Endothelial cell (in vitro differentiated cells): ENCODE data around the gene IGLON5. TPM values are rescaled to one million over a fixed set of nuclear protein-coding genes. Genes with fewer than 3 reads are reported as not detected.

Source experiments
- DNase-seq: peaks from one replicate; pipeline ENCODE4 v3.0.0; 2021; ENCODE audit warnings: low spot score
- H3K27ac Mint-ChIP-seq: one replicate; pipeline ENCODE4 v1.8.0; 2021; ENCODE audit warnings: mixed read lengths, inconsistent platforms; ENCODE audit not compliant: unreplicated experiment
- H3K27me3 Mint-ChIP-seq: one replicate; pipeline ENCODE4 v1.8.0; 2021; ENCODE audit warnings: mild to moderate bottlenecking, moderate library complexity, mixed read lengths, inconsistent platforms; ENCODE audit not compliant: unreplicated experiment
- H3K36me3 Mint-ChIP-seq: one replicate; pipeline ENCODE4 v1.8.0; 2021; ENCODE audit warnings: mild to moderate bottlenecking, low read depth, mixed read lengths, inconsistent platforms; ENCODE audit not compliant: unreplicated experiment
- H3K4me1 Mint-ChIP-seq: one replicate; pipeline ENCODE4 v1.8.0; 2021; ENCODE audit warnings: mild to moderate bottlenecking, mixed read lengths, inconsistent platforms; ENCODE audit not compliant: unreplicated experiment
- H3K4me3 Mint-ChIP-seq: one replicate; pipeline ENCODE4 v1.8.0; 2021; ENCODE audit warnings: mild to moderate bottlenecking, mixed read lengths, inconsistent platforms; ENCODE audit not compliant: unreplicated experiment
- H3K9me3 Mint-ChIP-seq: one replicate; pipeline ENCODE4 v1.8.0; 2021; ENCODE audit warnings: mixed read lengths, inconsistent platforms; ENCODE audit not compliant: unreplicated experiment
- total RNA-seq: library from RNA; stranded (reverse); fragmentation: NEBNext Ultra II Directional; extraction: Animal tissue kit (Norgen Biotek cat#: 25700); gene quantifications from one replicate; pipeline ENCODE4 v1.2.1, GENCODE V29; 2021; ENCODE audit not compliant: unreplicated experiment
- TF ChIP-seq, protein P1 (sequence below): fragments of 200-600 bp; sonication (generic); IDR thresholded peaks from one replicate; pipeline ENCODE4 v1.5.0; 2021; ENCODE audit warnings: antibody characterized with exemption; ENCODE audit not compliant: unreplicated experiment

The IGLON5 gene
- total RNA-seq, 1 donor from 2014 or later = 114 TPM

DNA sequence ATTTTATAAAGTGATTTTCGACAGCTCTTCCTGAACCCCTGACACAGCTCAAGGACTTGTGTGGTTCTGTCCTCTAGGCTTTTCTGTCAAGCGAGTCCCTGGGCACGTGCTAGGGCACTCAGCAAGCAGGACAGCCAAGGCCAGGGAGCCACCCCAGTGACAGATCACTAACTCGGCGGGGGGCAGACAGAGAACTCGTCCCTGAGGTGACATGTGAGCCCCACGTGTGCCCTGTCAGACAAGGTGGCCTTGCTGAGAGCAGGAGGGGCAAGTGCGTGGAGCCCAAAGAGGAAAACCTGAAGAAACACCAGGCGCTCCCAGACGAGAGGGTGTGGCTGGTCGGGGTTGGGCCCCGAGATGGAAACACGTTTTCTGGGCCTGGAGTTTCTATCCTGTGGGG, 49.8 kb downstream of the IGLON5 start:
- TF ChIP-seq, protein P1, sequence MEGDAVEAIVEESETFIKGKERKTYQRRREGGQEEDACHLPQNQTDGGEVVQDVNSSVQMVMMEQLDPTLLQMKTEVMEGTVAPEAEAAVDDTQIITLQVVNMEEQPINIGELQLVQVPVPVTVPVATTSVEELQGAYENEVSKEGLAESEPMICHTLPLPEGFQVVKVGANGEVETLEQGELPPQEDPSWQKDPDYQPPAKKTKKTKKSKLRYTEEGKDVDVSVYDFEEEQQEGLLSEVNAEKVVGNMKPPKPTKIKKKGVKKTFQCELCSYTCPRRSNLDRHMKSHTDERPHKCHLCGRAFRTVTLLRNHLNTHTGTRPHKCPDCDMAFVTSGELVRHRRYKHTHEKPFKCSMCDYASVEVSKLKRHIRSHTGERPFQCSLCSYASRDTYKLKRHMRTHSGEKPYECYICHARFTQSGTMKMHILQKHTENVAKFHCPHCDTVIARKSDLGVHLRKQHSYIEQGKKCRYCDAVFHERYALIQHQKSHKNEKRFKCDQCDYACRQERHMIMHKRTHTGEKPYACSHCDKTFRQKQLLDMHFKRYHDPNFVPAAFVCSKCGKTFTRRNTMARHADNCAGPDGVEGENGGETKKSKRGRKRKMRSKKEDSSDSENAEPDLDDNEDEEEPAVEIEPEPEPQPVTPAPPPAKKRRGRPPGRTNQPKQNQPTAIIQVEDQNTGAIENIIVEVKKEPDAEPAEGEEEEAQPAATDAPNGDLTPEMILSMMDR = no peak
- H3K36me3 Mint-ChIP-seq = peaks cover 4% of the 10 kb centered on the region
- H3K4me3 Mint-ChIP-seq = no peak overlapping the region
- H3K9me3 Mint-ChIP-seq = no peaks in the 10 kb centered on the region
- H3K27me3 Mint-ChIP-seq = peaks cover 7% of the 10 kb centered on the region
- peaks cover 9% of the 10 kb centered on the region for H3K4me1 Mint-ChIP-seq
- no peak overlapping the region for H3K27ac Mint-ChIP-seq
- no peak for DNase-seq

DNA sequence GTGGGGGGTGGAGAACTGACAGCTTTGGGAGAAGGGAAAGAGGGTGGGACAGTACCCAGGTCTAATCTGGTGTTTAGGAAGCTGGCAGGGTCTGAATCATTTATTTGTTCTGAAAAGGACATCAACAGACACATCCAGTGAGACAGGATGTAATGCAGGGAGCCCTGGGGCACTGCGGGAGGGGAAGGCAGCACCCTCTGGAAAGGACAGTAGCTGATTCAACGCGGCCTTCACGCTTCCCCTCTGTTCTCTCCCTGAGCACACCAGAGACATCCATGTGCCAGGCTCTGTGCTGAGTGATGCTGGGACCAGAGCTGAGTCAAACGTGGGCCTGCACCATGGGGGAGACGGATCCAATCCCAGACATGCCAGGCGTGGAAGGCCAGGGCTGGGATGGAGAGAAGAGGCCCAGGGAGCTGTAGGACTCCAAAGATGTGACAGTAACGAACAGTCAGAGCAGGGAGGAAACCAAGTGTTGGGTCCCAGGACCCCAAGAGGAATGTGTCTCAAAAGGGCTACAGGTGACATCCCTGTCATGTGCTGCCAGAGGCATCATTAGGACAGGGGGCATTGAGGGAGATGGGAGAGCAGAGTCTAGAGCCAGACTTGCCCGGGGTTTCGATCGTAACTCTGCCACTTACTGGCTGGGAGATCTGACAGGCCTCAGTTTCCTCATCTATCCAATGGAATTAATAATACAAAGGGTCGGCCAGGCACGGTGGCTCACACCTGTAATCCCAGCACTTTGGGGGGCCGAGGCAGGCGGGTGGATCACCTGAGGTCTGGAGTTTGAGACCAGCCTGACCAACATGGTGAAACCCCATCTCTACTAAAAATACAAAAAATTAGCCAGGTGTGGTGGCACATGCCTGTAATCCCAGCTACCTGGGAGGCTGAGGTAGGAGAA, 53.0 kb downstream of the IGLON5 start:
- Mint-ChIP-seq H3K27ac (no peak overlapping the region), H3K4me3 (peak overlapping the region; percentile 40), H3K27me3 (peaks cover 10% of the 10 kb centered on the region), H3K9me3 (no peaks in the 10 kb centered on the region), H3K4me1 (peaks cover 18% of the 10 kb centered on the region), H3K36me3 (peaks cover 4% of the 10 kb centered on the region)
- TF ChIP-seq, protein P1 = no peak
- DNase-seq = no peak

DNA sequence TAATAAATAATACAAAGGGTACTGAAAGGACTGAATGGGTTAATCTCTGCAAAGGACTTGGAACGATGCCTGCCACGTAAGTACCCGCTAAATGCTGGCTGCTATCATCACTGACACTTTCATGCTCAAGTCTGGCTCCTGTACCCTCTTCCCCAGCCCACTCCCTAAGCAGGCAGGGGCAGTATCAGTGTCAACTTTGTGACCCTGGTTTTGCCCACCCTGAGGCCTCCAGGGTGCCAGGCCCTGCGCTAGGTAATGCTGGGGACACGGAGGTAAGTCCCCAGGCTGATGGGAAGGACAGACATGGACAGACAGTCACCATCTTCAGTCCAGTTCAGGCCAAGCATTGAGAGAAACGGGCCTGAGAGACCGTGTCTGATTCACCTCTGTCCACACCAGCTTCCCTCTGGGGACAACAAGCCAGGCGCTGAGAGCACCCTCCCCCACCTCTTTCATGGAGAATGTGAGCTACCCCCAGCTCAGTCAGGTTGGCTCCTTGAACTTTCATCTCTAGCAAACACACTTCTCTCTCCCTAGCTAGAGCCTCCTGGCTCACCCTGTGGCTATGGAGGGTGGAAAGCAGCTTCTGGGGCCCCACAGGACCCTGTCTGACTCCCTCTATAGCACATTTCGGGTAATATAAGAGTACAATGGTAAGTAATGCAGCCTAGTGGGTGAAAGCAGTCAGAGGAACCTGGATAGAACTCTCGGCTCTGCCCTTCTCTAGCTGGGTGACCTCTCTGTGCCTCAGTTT, 53.9 kb downstream of the IGLON5 start:
- Mint-ChIP-seq H3K36me3 (peaks cover 7% of the 10 kb centered on the region), H3K4me1 (peaks cover 18% of the 10 kb centered on the region), H3K4me3 (peak overlapping the region; percentile 96), H3K9me3 (no peaks in the 10 kb centered on the region), H3K27ac (peak overlapping the region; percentile 83), H3K27me3 (peaks cover 10% of the 10 kb centered on the region)
- DNase-seq = no peak
- TF ChIP-seq, protein P1 = no peak

DNA sequence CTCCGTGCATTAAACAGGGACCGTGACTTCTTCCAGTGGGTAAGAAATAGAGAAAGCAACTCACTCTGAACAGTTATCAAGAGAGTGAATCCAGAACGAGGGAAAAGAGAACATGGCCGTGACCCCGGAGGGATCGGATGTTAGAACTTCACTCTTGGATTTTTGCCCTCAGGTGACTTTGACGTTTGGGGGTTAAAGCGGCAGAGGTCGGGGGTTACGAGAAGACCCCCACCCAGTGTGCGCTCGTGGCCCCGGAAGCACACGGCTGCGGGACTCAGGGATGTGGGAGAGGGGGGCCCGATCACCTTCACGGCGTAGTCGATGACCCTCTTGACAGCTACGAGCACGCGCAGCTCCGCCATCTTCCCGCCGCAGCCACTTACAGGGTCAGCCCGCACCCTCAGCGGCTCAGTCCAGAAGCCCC, 54.5 kb downstream of the IGLON5 start, which contains the start of gene ETFB:
TSS of gene ETFB (minus strand) at position 424 of the 424 bp plus-strand sequence. CDS start at position 362, 62 bp downstream.
- Mint-ChIP-seq H3K4me1 (peaks cover 18% of the 10 kb centered on the region), H3K4me3 (peak within 1 kb of the TSS; percentile 96), H3K36me3 (peaks cover 10% of the 10 kb centered on the region), H3K27ac (peak within 1 kb of the TSS; percentile 89), H3K9me3 (no peaks in the 10 kb centered on the region), H3K27me3 (peaks cover 10% of the 10 kb centered on the region)
- TF ChIP-seq, protein P1 = no peak
- DNase-seq = no peak
